GM18858 (cell line): ENCODE results near the gene EPHA2.
"Not testable (repeated sequence)": the region's sequence is repeated elsewhere in the genome, so short reads cannot be mapped to it uniquely, and the experiment has no call there.

Source experiments
- ATAC-seq: cut with Tn5 transposase; IDR thresholded peaks from one replicate; pipeline ENCODE4 v1.9.1; 2021; ENCODE audit not compliant: unreplicated experiment

The EPHA2 gene

DNA sequence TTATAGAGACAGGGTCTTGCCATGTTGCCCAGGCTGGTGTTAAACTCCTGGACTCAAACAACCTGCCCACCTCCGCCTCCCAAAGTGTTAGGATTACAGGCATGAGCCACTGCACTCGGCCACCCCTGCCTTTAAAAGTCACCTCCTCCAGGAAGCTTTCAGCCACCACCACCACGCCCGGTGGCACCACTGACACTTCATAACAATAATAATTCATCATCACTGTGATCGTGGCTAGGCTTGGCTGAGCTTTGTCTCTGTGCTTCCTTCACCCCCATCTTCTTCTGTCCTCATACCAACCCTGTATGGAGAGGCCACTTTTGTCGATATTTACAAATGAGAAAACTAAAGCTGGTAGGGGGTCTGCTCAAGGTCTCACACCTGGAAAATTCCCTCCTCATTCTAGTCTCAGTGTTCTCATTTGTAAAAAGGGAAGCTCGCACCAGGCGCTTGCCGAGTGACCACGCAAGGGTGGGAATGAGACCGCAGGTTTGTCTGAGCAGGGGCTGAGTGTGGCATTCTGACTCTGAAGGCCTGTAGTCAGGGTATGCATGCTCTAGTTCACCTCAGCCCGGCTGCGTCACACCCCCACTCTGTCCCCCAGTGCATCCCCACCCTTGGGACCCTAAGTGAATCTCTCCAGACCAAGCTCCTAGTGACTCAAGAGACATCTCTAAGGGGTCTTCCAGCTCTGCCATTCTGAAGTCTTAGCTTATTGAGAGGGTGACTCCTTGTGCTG, 12.9 kb upstream of the EPHA2 start:
- no peak for ATAC-seq

DNA sequence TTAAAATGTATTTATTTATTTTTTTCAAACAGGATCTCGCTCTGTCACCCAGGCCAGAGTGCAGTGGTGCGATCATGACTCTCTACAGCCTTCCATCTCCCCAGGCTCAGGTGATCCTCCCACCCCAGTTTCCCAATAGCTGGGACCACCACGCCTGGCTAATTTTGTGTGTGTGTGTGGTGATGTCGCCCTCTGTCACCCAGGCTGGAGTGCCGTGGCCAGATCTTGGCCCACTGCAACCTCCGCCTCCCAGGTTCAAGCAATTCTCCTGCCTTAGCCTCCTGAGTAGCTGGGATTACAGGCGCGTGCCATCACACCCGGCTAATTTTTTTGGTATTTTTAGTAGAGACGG, 12.3 kb upstream of the EPHA2 start:
- not testable (repeated sequence) for ATAC-seq

DNA sequence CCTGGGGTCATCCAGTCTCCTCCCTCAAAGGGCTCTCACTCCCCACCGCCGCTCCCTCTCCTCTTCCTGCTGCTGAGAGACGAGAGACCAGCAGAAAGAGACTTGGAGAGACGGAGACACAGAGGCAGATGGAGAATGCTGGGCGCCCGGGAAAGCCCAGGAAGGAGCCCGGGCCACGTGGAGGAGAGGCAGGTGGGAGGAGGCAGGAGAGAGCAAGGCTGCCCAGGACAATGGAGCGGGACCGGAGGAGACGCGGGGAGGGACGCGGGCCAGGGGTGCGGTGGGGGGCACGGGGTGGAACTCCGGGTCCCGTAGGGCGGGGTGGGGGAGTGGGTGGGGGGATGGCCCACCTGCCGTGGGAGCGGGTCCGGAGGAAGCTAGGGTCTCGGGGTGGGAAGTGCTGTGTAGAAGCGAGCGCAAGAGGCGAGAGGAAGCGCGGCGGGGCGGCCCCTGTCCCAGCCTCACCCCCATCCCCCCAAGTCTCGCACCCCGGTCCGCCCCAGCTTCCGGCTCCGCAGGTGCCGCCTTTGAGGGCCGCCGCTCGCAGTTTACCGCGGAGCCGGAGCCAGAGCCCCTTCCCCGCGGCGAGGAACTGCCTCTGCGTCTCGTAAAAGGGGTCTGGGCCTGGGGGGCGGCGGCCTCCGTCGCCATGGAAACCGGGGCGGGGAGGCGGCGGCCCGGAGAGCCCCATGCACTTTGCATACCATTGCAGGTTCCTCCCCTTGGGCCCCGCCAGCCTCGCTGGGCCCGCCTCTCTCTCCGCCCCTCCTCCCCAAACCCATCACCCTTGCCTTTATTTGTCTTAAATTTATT, 11.7 kb upstream of the EPHA2 start:
- ATAC-seq, result no peak

DNA sequence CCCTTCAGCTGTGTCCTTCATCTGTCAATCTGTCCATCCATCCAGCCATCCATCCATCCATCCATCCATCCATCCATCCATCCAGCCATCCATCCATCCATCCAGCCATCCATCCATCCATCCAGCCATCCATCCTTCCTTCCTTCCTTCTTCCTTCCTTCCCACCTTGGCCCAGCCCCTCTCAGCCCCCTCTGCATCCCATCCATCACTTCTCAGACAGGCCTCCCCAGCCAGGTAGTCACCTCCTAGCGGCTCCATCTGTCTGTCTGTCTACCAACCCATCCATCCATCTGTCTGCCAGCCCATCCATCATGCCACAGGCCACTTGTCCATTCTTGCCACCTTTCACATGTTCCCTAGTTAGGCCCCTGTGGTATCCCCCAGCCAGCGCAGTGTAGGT, 10.2 kb upstream of the EPHA2 start:
- no peak for ATAC-seq

DNA sequence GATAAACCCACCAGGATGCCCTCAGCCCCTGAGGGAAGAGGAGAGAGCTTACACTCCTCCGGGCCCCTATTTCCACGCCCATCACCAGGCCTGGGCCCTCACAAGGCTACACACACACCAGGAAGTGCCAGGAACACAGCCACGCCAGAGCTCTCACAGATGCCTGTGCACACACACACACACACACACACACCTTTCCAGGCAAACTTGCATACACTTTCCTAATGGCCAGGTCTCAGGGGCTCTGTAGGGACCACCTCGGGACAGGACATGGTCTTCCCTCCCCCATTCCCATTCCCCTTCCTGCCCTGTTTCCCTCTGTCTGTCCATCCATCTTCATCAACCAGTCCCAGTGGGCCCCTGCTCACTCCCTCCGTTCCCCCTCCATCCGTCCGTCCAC, 9.7 kb upstream of the EPHA2 start:
- no peak for ATAC-seq

DNA sequence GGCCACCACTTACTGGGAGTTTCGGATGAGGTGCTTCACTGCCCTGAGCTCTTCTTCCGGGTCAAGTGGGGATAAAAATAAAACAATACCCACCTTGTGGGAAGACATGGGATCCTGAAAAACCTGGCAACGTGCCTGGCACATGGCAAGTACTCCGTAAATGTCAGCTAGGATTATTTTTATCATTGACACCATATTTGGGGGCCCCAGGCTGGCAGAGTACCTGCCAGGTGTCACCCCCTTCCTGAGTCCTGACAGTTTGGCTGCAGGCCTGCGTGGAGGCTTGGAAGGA, 9.2 kb upstream of the EPHA2 start:
- ATAC-seq, result no peak

DNA sequence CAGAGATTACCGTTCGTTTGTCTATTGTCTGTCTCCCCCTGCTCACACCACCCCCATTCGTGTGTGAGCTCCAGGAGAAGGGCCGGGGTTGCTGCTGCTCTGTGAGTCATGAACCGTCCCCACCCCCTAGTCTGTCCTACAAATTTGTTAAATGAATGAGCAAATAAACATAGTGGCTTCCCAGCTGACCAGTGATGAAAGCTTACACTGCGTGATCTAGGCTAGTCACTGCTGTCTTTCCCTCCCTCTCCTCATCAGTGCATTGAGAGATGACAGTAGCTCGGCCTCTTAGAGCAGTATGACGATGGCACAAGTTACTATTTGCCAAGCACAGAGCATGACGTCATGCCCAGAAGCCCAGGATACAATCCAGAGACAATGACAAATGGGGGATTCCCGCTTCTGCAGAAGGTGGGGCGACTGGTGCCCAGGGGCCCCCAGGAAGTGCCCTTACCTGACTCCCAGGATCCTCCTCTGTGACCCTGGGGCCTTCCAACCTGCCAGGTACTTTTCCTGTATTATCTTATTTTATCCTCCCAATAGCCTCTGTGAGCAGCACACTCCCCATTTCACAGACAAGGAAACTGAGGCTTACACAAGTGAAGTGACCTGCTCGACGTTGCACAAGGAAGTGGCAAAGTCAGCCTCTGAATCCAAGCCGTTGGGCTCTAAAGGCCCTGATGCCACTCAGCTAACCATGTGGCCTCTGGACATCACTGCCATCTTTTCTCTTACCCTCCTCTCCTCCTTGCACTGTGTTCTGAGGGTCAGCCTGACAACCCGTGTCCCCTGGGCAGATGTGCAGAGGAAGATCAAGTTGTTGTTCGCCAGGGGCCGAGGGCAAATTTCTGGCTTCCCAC, 8.6 kb upstream of the EPHA2 start:
- ATAC-seq, result no peak

DNA sequence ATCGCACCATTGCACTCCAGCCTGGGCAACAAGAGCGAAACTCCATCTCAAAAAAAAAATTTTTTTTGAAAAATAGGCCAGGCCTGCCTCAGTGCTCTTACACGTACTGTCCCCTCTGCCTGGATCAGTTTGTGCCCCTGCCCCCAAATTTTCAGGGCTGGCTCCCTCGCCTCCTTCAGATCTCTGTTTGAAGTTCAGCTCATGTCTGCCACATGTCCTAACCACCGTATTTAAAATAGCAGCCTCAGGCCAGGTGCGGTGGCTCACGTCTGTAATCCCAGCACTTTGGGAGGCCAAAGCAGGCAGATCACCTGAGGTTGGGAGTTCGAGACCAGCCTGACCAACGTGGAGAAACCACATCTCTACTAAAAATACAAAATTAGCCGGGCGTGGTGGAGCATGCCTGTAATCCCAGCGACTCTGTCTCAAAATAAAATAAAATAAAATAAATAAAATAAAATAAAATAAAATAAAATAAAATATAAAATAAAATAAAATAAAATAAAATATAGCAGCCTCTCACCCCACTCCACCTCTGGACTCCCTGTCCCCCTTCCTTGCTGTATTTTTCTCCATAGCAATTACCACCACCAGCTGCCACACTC, 7.8 kb upstream of the EPHA2 start:
- not testable (repeated sequence) for ATAC-seq

DNA sequence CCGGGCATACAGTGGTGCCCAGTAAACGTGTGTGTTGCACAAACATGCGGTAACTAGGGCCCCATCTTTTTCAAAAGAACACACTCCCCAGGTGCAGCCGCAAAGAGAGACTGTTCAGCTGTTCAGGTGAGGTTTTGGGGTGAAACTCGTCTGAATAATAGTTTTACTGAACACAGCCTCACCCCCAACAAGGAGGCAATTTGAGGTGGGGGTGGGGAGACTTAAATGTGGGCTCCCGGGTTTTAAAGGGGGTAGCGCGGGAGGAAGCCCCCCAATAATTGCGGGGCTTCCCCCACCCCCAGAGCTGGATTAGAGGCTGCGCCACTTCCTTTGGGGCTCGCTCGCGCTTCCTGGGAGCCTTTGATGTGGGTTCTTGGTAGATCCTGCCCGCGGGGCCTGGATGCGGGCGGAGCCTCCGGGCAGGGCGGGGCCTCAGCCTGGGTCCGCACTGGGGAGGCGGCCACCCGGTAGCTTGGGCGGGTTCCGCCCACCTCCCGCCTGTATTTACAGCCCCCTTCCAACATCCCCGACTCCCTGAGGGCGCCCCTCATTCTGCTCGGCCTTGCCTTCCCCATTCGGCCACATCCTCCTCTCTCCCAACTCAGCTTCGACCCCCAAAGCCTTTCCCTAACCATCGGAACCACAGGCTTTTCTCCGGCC, 6.4 kb upstream of the EPHA2 start:
- no peak for ATAC-seq

DNA sequence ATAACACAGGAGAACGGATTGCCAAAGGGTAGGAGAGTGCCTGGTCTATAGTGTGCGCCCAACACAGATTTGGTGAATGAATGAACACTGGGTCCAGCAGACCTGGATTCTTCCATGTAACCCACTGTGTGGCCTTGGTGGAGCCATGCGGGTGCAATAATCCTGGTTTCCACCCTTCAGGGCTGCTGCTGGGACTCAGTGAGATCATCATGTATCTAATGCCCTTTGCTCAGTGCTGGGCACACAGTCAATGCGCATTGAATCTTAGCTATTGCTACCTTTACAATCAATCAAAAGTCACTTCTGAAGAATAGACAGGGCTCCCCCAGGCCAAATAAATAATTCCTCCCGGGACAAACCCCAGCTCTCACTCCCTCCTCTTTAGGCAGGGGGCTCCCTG, 5.8 kb upstream of the EPHA2 start:
- ATAC-seq, result no peak

DNA sequence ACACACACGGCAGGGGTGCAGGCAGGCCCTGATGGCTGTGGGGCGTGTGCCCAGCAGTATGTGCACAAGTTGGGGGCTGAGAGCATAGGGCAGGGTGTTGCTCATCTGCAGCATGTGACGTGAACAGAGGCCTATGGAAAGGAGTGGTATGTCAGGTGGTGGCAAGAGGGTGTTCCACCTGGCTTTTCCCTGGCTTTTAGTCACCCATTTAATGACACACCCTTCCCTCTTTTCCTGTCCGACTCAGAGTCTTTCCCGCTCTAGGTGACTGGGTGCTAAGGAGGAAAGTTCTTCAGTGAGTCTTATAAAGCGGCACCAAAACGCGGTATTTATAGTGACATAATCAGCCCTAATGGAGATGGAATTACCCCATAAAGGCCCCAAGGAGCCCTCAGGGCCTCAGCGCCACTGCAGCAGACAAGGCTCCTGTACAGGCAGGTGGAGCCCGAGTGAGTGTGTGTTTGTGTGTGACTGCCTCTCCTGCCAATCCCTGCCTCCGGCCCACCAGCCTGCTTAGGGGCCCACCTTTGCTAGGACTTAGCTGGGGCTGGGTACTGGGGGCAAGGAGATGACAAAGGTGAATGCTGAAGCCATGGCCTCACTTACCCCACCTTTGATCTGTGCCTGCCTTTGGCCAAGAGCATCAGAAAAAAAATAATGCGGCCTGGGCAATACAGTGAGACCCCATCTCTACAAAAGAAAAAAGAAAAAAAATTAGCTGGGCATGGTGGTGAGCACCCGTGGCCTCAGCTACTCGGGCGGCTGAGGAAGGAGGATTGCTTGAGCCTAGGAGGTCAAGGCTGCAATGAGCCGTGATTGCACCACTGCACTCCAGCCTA, 3.3 kb upstream of the EPHA2 start:
- ATAC-seq, result no peak

DNA sequence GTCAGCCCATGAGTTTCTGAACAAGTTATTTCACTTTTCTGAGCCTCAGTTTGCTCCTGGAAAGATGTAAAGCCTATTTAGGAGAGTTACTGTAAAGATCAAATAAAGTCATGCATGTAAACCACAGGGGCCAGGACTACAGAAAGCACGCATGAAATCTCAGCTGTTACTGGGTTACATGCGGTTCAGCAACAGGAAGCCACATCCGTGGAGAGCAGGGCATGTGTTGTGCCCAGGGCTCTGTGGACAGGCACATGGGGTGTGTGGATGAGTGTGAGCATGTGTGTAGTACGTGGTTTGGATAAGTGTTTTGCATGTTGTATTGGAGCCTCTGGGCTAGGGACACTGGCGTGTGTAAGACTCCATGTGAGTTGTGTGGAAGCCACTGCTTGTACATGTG, 2.2 kb upstream of the EPHA2 start:
- no peak for ATAC-seq

DNA sequence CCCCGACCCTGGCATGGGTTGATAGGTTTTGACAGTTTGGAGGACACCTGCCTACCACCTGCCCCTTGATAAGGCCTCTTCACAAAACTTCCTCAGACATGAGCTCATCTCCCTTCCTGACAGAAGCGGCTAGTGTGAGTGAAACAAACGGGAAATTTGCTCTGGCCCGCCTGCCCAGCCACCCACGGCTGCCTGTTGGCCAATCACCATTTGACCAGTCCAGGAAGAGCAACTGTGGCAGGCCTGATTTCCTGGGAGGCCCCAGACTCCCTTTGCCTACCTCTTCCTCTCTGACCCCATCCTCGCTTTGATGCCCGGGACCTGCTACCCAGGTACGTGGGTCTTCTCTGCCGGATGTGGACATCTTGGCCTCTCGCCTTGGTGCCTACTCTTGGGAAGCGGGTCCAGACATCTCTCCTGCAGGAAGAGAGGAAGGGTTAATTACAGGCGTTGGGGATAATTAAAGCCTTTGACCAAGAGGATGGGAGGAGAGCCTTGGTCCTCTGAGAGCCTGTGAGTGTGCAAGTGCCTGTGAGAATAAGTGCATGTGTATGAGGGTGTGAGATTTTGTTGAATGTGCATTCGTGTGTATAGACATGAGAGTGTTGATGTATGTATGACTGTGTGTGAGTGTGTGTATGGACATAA, 1.1 kb upstream of the EPHA2 start:
- ATAC-seq, result no peak

DNA sequence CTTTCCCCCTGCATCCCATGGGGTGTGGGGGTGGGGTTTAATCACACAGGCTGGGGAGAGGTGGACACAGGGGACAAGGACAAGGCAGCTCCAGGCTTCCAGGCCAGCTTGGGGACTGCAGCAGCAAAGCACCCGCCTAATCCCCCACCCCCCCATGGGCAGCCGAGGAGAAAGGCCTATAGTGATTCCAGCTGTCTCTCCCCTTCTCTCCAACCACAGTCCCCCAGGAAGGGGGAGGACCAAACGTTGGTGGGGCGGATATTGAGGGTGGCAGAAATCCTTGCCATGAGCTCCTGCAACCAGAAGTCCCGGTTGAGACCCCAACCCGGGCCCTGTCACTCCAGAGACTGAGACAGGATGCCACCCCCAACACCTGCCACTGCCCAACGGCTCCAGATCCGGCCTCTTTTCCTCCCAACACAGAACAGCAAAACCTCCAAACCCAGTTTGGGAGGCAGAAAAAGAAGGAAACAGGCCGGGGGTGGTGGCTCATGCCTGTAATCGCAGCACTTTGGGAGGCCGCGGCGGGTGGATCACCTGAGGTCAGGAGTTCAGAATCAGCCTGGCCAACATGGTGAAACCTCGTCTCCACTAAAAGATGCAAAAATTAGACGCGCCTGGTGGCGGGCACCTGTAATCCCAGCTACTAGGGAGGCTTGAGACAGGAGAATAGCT, 1.7 kb downstream of the EPHA2 start:
- no peak for ATAC-seq

DNA sequence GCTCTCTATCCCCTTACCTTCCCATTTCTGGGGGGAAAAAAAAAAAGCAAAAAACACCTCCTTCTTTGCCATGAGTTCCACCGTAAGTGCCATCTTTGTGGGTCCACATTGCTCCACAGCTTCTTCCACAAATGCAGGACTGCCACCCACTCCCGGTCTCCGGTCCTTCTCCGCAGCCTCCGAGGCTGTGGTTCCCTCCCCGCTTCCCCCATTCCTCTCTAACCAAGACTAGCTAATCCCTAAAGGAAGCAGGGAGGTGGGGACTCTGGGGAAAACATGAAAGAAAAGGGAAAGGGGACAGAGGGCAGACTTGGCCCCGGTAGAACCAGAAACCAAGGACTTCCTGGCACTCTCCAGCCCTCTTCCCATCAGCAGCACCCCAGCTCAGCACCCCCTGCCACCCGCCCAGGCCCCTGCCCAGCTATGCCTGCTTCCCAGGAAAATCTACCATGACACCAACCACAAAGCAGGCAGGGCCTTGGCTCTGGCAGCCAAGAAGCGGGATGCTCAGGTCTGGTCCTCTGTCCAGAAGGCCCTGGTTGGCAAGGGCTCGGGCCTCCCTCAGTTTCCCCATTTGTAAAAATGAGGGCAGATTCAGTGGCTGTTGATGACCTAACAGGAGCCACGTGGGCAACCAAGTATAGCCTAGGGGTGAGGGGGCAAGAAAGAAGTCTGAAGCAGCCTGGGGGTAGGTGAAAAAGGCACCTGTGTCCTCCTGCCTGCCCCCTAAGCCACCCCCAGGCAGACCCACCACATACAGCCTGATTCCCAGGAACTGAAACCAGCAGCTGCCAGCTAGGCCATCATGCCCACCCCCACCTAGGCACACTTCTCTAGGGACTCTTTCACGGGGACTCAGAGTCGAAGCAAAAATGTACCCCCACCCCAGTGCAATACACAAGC, 2.5 kb downstream of the EPHA2 start:
- no peak for ATAC-seq

DNA sequence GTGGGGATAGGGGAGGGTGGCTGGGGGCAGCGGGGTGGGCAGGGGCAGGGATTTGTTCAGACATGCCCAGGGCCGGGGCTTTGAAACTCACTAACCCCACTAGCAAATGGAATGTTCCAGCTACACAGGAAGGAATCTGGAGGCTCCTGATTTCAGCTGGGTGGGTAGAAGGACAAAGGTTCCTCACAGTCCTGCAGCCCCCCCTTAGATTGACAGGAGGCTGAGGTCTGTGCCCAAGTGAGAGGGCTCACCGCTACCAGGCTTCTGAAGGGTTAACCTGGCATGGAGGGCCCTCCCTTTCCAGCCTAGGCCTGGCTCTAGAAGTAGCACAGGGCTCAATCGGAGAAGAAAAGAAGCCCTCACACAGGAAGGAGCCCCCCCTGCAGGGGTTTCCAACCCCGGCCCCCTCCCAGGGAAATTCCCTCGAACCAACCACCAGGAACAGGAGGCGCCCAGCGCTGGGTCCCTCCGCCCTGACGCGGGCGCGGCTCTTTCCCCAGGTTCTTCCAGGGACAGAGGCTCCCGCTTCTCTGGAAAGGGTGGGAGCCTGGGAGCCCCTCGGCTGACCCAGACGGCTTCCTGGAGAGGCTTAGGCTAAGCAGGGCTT, 3.3 kb downstream of the EPHA2 start:
- no peak for ATAC-seq

DNA sequence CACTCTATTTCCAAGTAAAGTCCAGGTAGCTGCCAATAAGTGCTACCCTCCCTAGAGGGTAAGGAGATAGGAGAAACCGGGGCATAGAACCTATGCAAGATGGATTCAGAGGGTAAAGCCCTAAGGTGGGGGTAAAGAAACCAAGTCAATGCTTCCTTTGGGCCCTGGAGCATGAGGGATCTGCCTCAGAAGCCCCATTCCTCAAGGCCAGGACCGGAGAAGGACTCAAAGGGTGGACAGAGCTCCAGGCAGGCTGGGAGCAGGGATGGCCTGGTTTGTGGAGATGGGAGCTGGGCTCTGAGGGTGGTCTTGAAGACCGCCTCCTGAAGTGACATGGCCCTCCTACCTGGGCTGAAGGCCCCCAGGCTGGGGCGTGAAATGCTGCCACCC, 3.9 kb downstream of the EPHA2 start:
- no peak for ATAC-seq
